GM19240 (cell line): ENCODE results near the gene EIF2D.
"Not testable (repeated sequence)": the region's sequence is repeated elsewhere in the genome, so short reads cannot be mapped to it uniquely, and the experiment has no call there.

Experiments used
- DNase-seq: peaks from one replicate; pipeline ENCODE4 v3.0.0; 2011; ENCODE audit warnings: low spot score; ENCODE audit not compliant: insufficient read length

The EIF2D gene

GRCh38 chr1:206587904-206588303 lies 24.4 kb downstream of the EIF2D start:
- no peak for DNase-seq

DNA sequence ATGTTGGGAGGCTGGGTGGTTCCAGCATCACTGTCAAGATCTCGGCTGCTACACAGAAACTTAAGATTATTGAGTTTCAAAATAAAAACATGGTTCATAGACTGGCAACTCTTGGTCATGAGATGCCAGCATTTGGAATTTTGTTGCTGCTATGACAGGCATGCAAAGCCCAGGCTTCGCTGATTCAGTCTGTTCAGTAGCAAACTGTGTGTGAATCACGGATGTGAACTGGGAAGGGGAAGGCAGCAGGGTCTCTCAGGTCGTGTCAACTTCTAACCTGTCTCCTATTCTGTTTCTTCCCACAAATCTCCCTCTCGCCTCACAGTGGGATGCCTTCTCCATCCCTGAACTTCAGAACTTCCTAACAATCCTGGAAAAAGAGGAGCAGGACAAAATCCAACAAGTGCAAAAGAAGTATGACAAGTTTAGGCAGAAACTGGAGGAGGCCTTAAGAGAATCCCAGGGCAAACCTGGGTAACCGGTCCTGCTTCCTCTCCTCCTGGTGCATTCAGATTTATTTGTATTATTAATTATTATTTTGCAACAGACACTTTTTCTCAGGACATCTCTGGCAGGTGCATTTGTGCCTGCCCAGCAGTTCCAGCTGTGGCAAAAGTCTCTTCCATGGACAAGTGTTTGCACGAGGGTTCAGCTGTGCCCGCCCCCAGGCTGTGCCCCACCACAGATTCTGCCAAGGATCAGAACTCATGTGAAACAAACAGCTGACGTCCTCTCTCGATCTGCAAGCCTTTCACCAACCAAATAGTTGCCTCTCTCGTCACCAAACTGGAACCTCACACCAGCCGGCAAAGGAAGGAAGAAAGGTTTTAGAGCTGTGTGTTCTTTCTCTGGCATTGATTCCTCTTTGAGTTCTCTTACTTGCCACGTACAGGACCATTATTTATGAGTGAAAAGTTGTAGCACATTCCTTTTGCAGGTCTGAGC lies 25.5 kb downstream of the EIF2D start:
- DNase-seq, result no peak

GRCh38 chr1:206584683-206585082 lies 27.6 kb downstream of the EIF2D start:
- no peak for DNase-seq

- DNase-seq, result peak; percentile 45
Observed at GRCh38 chr1:206583707-206584648, 28.3 kb downstream of the EIF2D start.

DNA sequence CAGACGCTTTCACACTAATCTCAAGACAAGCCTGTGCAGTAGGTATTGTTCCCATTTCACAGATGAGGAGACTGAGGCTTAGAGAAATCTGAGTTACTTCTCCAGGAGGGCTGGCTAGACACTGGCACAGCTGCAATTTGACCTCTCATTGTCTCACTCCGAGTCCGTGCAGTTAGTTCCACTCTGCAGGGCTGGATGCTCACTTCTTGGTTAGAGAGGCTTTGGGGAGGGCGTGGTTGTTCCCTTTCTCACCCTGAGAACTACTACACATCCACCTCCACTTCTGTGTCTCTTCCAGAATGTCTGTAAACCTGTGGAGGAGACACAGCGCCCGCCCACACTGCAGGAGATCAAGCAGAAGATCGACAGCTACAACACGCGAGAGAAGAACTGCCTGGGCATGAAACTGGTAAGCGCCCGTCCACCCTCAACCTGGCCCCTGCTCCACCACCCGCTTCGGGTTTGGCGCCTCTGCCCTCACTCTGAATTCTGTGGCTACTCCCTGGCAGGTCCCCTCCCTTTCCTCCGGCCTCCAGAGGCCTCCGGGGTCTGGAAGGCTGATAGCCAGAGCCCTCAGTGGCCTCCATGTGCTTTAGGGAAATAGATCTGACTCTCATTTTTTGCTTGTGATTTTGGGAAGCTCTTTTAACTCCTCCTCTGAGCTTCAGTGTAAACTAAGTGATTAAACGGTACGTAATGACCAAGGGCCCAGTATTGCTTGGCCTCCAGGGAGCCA lies 29.1 kb downstream of the EIF2D start:
- no peak for DNase-seq

DNA sequence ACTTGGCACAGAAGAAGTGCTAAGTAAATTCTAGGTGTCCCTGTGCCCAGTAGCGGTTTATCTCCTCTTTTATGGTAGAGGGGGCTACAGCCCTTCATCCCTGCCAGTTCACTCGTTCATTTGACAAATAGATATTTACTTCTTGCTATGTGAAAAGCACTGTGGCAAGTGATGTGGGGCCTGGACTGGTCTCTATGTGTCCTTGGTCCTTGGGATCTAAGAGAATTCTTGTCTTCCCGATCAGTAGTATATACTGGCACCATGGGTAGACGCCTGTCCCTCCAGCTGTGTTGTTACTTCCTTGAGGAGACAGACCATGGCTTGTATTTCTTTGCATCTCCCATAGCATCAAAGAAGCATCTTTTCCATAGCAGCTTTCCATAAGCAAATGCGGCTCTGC lies 29.7 kb downstream of the EIF2D start:
- DNase-seq, result no peak

DNA sequence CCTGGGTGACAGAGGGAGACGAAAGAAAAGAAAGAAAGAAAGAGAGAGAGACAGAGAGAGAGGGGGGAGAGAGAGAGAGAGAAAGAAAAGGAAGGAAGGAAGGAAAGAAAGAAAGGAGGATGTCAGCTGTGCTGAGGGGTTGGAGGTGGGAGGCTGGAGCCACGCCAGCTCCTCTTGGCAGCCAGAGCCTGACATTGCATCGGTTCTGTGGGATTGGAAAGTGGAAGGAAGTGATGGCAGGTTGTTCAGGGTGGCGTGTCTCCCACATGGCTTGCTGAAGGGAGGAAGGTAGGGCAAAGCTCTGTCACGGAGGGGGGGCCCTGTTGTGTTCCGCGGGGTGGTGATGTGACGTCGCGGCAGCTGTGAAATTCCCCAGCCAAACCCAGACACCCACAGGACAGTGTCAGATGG lies 30.7 kb downstream of the EIF2D start:
- no peak for DNase-seq

GRCh38 chr1:206581114-206581497 lies 31.2 kb downstream of the EIF2D start:
- DNase-seq, result not testable (repeated sequence)

DNA sequence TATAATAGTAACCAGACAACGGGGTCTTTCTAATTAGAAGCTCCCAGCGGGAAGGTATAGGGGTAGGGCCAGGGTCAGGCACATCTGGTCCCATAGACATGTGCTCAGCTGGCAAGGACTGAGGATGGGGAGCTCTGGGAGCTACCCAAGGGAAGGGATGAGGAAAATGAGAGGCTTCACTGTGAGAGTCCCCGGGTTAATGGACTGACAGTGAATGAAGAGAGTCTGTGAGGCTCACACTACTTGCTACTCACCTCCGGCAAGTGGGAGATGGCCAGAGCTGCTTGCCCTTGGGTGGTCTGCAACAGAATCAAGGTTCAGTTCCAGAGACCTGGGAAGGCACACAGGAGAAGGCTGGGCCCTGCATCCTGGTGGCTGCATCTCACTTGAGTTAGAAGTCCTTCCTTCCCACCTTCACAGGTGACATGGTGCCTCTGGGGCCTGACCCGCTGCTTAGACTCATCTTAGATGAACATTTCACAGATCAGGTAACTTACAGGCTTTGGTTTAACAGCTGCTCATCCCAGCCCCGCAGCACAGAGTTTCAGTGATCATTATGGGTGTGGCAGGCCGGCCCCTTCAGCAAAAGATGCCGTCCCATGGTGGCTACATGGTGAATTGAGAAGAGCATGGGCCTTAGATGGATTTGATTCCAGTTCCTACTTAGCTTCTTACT lies 31.7 kb downstream of the EIF2D start:
- DNase-seq, result no peak

DNA sequence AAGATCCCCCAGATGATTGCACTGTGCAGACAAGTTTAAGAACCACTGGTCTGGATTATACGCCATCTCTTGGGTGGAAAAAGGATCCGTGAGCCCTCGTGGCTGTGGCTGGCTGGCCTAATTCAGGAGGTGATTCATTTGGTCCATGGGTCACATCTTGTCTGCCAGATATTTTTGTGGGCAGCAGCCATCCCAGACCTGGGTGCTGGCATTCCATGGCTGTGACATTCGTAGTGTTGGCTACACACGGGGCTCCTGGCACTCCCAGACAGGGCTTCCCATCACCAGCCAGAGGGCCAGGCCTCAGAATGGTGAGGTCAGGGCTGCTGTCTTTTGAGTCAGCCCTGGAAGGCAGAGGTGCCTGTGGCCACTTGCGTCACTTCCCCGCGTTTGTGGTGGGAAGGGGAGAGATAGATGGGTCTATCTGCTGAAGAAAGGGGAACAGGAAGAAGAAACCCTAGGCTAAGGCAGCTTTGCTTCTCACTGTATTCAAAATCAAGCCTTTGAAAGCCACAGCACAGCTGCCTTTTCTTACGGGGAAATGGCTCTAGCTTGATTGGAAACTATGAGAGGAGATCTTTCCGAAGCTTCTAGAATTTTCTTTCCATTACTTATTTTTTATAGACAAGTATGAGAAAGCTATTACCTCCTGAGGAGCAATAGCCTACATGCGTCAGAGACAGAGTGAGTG lies 32.4 kb downstream of the EIF2D start:
- peak; percentile 80 for DNase-seq

DNA sequence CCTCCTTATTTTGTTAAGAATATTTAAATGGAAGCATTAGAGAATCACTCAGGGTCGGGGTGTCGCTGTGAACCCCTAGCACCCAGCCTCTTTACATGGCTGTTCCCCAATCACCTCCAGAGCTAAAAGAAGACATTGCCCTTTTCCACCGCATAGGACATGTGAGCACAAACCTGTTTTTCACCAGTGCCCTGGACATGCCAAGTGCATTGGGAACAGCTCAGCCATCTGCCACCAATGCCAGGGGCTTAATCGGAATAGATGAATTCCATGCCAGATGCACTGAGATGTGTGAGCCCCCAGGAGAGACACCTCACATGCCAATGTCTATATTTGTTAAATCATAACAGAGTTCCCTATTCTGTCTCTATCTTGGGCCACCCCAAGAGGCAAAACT lies 33.3 kb downstream of the EIF2D start:
- DNase-seq, result no peak

DNA sequence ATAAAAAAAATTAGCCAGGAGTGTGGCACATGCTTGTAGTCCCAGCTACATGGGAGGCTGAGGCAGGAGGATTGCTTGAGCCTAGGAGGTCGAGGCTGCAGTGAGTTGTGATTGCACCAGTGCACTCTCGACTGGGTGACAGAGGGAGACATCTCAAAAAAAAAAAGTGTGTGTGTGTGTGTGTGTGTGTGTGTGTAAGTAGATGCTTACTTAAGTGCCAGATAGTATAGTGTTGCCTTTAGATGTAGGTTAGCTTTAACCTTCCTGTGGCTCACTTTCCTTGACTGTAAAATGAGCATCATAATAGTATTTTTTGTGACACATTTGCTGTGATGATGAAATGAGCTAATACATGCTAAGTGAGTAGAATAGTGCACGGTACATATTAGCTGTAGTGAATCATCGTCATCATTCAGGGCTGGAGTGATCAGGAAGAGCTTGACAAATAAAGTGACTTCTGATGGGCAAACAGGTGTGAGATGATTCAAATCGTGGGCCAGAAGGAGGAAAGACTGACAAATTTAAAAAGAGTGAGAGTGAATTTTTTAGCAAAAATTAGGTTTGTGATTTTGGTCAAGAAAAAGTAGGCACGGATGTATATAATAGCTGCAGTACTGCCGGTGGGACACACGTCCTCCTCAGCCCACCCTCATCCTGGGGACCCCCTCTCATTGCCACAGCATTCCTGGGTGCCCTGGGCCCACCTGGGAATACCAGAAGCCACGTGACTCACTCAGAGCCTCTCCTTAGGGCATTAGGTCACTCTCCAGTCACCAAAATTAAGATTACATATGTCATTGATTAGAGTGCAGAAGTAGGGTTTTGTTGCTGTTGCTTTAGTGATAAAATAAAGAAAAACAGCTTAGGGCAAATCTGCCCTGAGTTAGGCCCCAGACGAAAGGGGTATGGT lies 33.9 kb downstream of the EIF2D start:
- no peak for DNase-seq

DNA sequence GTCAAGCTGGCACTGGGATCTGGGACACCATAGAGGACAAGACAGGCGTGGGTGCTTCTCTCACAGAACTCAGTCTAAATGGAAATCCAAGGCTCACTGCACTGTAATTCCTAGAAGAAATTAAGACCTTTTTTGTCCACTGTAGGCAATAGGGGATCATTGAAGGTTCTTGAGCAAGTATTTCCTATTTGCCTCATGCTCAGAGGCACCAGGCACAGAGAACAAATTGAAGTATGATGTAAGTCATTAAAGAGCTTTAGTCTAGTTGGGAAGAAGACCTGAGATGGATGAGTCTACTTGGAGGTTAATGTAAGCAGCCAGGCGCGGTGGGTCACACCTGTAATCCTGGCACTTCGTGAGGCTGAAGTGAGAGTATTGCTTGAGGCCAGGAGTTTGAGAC lies 34.6 kb downstream of the EIF2D start:
- DNase-seq, result no peak

DNA sequence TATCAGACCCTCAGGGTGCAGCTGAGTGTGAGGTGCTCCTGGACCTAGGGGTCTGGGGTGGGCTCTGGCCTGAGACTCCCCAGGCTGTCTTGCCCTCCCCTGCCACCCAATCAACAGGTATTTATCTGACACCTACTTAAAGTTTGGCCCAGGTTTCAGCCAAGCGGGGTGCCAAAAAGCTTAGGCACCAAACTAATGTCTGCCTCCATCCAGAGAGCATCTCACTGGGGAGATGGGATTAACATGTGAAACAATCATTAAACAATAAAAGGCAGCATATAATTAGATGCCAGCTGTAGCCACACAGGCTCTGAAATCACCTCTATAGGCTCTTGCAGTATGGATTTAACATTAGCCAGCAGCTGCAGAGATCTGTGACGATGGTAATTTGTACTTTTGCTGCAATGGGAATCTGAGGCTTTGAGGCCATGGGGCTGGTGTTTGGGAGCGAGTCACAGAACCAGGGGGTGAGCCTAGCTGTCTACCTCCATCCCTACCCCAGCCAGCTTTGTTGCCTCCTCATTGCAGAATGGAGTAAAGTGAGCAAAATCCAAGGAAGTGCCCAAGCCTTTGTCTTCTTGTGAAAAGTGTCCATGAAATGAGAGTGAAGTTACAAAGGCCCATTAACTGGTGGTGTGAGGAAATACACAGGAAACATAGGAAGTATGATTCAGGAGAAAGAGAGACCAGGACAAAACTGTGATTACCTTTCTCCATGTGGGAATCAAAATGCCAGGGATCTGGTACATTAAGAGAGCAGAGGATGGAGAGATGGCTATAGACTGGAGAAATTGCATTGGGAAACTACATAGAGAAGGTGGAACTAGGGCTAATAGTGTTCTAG lies 36.1 kb downstream of the EIF2D start:
- DNase-seq, result no peak

- no peak for DNase-seq
Observed at GRCh38 chr1:206575165-206575893, 36.9 kb downstream of the EIF2D start.

GRCh38 chr1:206573762-206574161 lies 38.5 kb downstream of the EIF2D start:
- no peak for DNase-seq

- no peak for DNase-seq
Observed at GRCh38 chr1:206573319-206573718, 38.9 kb downstream of the EIF2D start.

DNA sequence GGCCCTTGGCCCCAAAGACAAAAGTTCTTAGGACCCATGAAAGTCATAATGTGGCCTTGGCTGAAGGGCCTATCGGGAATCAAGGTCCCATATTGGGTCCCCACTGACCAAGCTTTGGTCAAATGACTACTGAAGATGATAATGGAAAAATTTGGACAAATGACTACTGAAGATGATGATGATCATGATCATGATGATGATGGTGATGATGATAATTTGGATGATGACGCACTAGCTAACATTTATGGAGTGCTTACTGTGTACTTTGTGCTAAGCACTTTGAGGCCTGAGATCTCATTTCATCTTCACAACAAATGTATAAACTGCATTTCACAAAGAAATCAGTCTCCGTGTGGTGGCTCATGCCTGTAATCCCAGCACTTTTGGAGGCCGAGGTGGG lies 39.4 kb downstream of the EIF2D start:
- DNase-seq, result no peak
